ENCODE data around the gene SPATA4. TPM values are rescaled to one million over a fixed set of nuclear protein-coding genes. Genes with fewer than 3 reads are reported as not detected.

The SPATA4 gene
- total and polyA plus RNA-seq, 9 of the 15 experiments (the other 6 are each of a cell fraction or from before 2014, with no cell fraction given), result not detected

- no peak overlapping the region for H3K4me3 ChIP-seq
- H3K79me2 ChIP-seq (ENCODE audit: control insufficient read depth, insufficient read depth, low read length), result no peaks in the 10 kb centered on the region
- no peak overlapping the region for H2AFZ ChIP-seq (ENCODE audit: low read depth, low read length)
- no peak overlapping the region for H3K27ac ChIP-seq (ENCODE audit: extremely low read depth, low read depth, low read length)
- no peaks in the 10 kb centered on the region for H3K9me1 ChIP-seq (ENCODE audit: control insufficient read depth, insufficient read depth, low read length)
- WGBS (ENCODE audit: insufficient coverage, low coverage, missing lambda C conversion rate), result 0% methylated on average over 4 of the region's 4 CpGs
- no TSS peak for BruUV-seq (replicated peaks)
- no peaks in the 10 kb centered on the region for H3K9me3 ChIP-seq (replicated peaks; ENCODE audit: control insufficient read depth, insufficient read depth, low read depth, low read length)
- in situ Hi-C loops (cut with MboI), result no loop called here
- ChIA-PET POLR2A (no interaction called here), CTCF (ENCODE audit: low intra/inter-chr PET ratio) (no interaction called here)
- H3K4me2 ChIP-seq (ENCODE audit: insufficient read depth, low read length), result no peak overlapping the region
- no peak for FAIRE-seq
- DNase-seq (ENCODE audit: extremely low read depth in 1 of 4, low spot score in 3 of 4), result no peak
- no peaks in the 10 kb centered on the region for H3K36me3 ChIP-seq (ENCODE audit: control insufficient read depth, insufficient read depth, low read length)
- no peaks in the 10 kb centered on the region for H4K20me1 ChIP-seq (replicated peaks; ENCODE audit: control insufficient read depth, insufficient read depth, low read length)
- 0 out of 5 replicates have a peak, but pooled peaks cover 2 to 7% of the 10 kb centered on the region in 2 experiments for H3K27me3 ChIP-seq (ENCODE audit: control insufficient read depth in 2 of 2, insufficient read depth in 2 of 2, low read length in 2 of 2)
- H3K9ac ChIP-seq (ENCODE audit: insufficient read depth in 1 of 2, low read depth in 2 of 2, low read length in 2 of 2), result no peak overlapping the region
- no peak for ATAC-seq
- intact Hi-C loops (cut with micrococcal nuclease), result no loop called here
- peaks cover 0 to 8% of the 10 kb centered on the region in 2 experiments; a peak in 2 of 5 replicates for H3K4me1 ChIP-seq (replicated peaks in 1 of 2; ENCODE audit: control insufficient read depth in 2 of 2, insufficient read depth in 2 of 2, low read length in 2 of 2)
- TF ChIP-seq ZBTB8A (IDR thresholded peaks at IDR 0.05; ENCODE audit: partially characterized antibody) (no peak), TRIM24 (IDR thresholded peaks at IDR 0.05) (no peak), CBX3 (IDR thresholded peaks at IDR 0.05; ENCODE audit: borderline replicate concordance in 1 of 2, low read length in 2 of 2) (no peak), ZNF436 (CRISPR knock-in tag; IDR thresholded peaks at IDR 0.05) (no peak), MECOM (CRISPR knock-in tag; IDR thresholded peaks at IDR 0.05) (no peak), NFIC (IDR thresholded peaks at IDR 0.05) (no peak), RFX1 (IDR thresholded peaks at IDR 0.05) (no peak), RNF2 (IDR thresholded peaks at IDR 0.05) (no peak), ZNF282 (CRISPR knock-in tag; IDR thresholded peaks at IDR 0.05) (no peak), BCLAF1 (IDR thresholded peaks at IDR 0.05; ENCODE audit: borderline replicate concordance in 1 of 2, control insufficient read depth in 1 of 2, low read depth in 2 of 2, low read length in 1 of 2) (no peak), HDAC1 (IDR thresholded peaks at IDR 0.05) (no peak), REST (IDR thresholded peaks at IDR 0.05; ENCODE audit: borderline replicate concordance) (no peak), REST (CRISPR knock-in tag; IDR thresholded peaks at IDR 0.05; ENCODE audit: low read depth) (no peak)
These were observed 2.3 kb downstream of the SPATA4 start for GRCh38 chr4:176193126-176193525.

Measured in K562 (cell line).